A673 (cell line): ENCODE data around the gene PCDHB6. TPM values are rescaled to one million over a fixed set of nuclear protein-coding genes. Genes with fewer than 3 reads are reported as not detected.
"Not testable (repeated sequence)": the region's sequence is repeated elsewhere in the genome, so short reads cannot be mapped to it uniquely, and the experiment has no call there.

Experiments
- BruUV-seq: library from RNA; stranded (reverse); fragments of 400-500 nt; replicated peaks from 2 replicates; lab custom pipeline; 2021; lab: Mats Ljungman, UMichigan
- CTCF ChIA-PET: fragments of 300-600 bp; sonication (Branson Sonifier 250); formaldehyde crosslinking; loops from one replicate; lab custom pipeline; 2022; ENCODE audit warnings: antibody characterized with exemption; lab: Charles Lee
- POLR2A ChIA-PET: fragments of 300-600 bp; sonication (Branson Sonifier 250); formaldehyde crosslinking; loops from one replicate; lab custom pipeline; 2022; ENCODE audit warnings: antibody characterized with exemption; ENCODE audit not compliant: low non-redundant PET; lab: Charles Lee
- DNase-seq: peaks from one replicate; pipeline ENCODE4 v3.0.0-alpha.2; 2015; ENCODE audit warnings: low spot score
- H3K27ac ChIP-seq: fragments of 200-600 bp; sonication (generic); 2 replicates; pipeline ENCODE4 v1.5.1; 2016; ENCODE audit warnings: mixed run types, low read depth, mild to moderate bottlenecking, mixed read lengths, antibody characterized with exemption, low read length; ENCODE audit not compliant: poor library complexity, severe bottlenecking
- H3K27me3 ChIP-seq: fragments of 200-600 bp; sonication (generic); replicated peaks from 2 replicates; pipeline ENCODE4 v1.6.1; 2017; ENCODE audit warnings: mixed run types, low read depth, mild to moderate bottlenecking, mixed read lengths, antibody characterized with exemption, low read length; ENCODE audit not compliant: insufficient read depth, poor library complexity
- H3K36me3 ChIP-seq: fragments of 200-600 bp; sonication (generic); 2 replicates; pipeline ENCODE4 v1.6.1; 2016; ENCODE audit warnings: mixed run types, mild to moderate bottlenecking, mixed read lengths, antibody characterized with exemption, low read length; ENCODE audit not compliant: insufficient read depth, poor library complexity, severe bottlenecking
- H3K4me1 ChIP-seq: fragments of 200-600 bp; sonication (generic); 2 replicates; pipeline ENCODE4 v1.6.1; 2017; ENCODE audit warnings: mixed run types, mild to moderate bottlenecking, mixed read lengths, antibody characterized with exemption, low read length; ENCODE audit not compliant: insufficient read depth, poor library complexity, severe bottlenecking
- H3K4me3 ChIP-seq: fragments of 200-600 bp; sonication (generic); 2 replicates; pipeline ENCODE4 v1.5.1; 2016; ENCODE audit warnings: low read depth, mixed run types, mild to moderate bottlenecking, mixed read lengths, low read length; ENCODE audit not compliant: poor library complexity, severe bottlenecking
- H3K9me3 ChIP-seq: fragments of 200-600 bp; sonication (generic); 2 replicates; pipeline ENCODE4 v1.6.1; 2016; ENCODE audit warnings: mixed run types, low read depth, mild to moderate bottlenecking, mixed read lengths, antibody characterized with exemption, low read length; ENCODE audit not compliant: poor library complexity, severe bottlenecking
- EZH2 ChIP-seq: fragments of 200-600 bp; sonication (generic); IDR thresholded peaks from 2 replicates; pipeline ENCODE4 v1.6.1; 2017; ENCODE audit warnings: borderline replicate concordance, low read depth, mild to moderate bottlenecking, mixed read lengths, antibody characterized with exemption, low read length; ENCODE audit not compliant: poor library complexity, severe bottlenecking
- intact Hi-C: fragments of 100-400 bp; cut with micrococcal nuclease; formaldehyde crosslinking; loops from one replicate; pipeline ENCODE4 v1.10.0; 2022; ENCODE audit not compliant: unreplicated experiment
- total RNA-seq: library from RNA; stranded (reverse); gene quantifications from 2 replicates; pipeline ENCODE4 v1.2.3, GENCODE V29; 2021
- TF ChIP-seq, protein P1 (sequence below): fragments of 300-800, 200-600 bp; sonication (generic); conservative IDR thresholded peaks from 2 replicates; pipeline ENCODE4 v1.5.1; 2017; ENCODE audit warnings: low read depth, mild to moderate bottlenecking, antibody characterized with exemption, low read length, moderate library complexity, mixed read lengths

The PCDHB6 gene
- total RNA-seq, 1 experiment from 2014 or later = 7.3 TPM

DNA sequence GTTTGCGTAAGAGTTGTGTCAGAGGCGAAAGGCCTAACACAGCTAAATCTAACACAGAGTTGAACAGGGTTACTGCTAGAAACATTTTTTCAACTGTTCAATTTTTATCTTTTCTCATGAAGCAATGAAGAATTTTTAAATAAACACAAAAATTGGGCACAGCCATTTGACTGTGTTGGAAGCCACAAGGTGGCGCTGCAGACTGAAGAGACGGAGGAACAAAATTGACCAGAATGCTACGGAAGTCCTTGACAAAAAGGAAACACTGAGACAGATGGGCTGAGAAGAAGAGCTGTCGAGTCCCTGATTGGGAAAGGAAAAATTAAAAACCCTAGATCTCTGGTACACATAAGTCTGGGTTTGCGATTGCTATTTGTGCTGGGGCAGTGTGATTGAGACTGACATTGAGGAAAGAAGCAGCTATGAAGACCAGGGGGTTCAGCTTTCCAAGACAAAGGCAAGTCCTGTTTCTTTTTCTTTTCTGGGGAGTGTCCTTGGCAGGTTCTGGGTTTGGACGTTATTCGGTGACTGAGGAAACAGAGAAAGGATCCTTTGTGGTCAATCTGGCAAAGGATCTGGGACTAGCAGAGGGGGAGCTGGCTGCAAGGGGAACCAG is 37.1 kb downstream of the PCDHB6 start, which contains the start of gene PCDHB9:
TSS of gene PCDHB9 (plus strand) at position 265 of the 616 bp plus-strand sequence. CDS start at position 423, 158 bp downstream.
- Histone ChIP-seq H3K27ac (peak within 1 kb of the TSS; percentile 34), H3K36me3 (peaks cover 5% of the 10 kb centered on the region), H3K4me1 (no peaks in the 10 kb centered on the region), H3K27me3 (no peaks in the 10 kb centered on the region), H3K9me3 (no peaks in the 10 kb centered on the region), H3K4me3 (peak within 1 kb of the TSS; percentile 34)
- ChIA-PET CTCF (interaction anchor here (0.8 to 1.4 kb wide), 4 partner anchors 13 to 381 kb away, joined by 3 to 6 read pairs (median 5); partner anchors contain the start of genes PCDHB11, PCDHB2 and PCDHB5), POLR2A (no interaction called here)
- intact Hi-C loops = no loop called here
- TF ChIP-seq, protein P1, sequence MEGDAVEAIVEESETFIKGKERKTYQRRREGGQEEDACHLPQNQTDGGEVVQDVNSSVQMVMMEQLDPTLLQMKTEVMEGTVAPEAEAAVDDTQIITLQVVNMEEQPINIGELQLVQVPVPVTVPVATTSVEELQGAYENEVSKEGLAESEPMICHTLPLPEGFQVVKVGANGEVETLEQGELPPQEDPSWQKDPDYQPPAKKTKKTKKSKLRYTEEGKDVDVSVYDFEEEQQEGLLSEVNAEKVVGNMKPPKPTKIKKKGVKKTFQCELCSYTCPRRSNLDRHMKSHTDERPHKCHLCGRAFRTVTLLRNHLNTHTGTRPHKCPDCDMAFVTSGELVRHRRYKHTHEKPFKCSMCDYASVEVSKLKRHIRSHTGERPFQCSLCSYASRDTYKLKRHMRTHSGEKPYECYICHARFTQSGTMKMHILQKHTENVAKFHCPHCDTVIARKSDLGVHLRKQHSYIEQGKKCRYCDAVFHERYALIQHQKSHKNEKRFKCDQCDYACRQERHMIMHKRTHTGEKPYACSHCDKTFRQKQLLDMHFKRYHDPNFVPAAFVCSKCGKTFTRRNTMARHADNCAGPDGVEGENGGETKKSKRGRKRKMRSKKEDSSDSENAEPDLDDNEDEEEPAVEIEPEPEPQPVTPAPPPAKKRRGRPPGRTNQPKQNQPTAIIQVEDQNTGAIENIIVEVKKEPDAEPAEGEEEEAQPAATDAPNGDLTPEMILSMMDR = peak; percentile 90
- no peak for TF ChIP-seq EZH2
- BruUV-seq = no TSS peak
- DNase-seq = peak; percentile 79

DNA sequence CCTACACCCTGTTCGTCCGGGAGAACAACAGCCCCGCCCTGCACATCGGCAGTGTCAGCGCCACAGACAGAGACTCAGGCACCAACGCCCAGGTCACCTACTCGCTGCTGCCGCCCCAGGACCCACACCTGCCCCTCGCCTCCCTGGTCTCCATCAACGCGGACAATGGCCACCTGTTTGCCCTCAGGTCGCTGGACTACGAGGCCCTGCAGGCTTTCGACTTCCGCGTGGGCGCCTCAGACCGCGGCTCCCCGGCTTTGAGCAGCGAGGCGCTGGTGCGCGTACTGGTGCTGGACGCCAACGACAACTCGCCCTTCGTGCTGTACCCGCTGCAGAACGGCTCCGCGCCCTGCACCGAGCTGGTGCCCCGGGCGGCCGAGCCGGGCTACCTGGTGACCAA is 38.8 kb downstream of the PCDHB6 start:
- BruUV-seq, intact Hi-C loops, CTCF ChIA-PET, H3K27ac ChIP-seq, H3K36me3 ChIP-seq, H3K27me3 ChIP-seq, H3K4me1 ChIP-seq, H3K4me3 ChIP-seq, POLR2A ChIA-PET, H3K9me3 ChIP-seq, DNase-seq: not testable (repeated sequence)

DNA sequence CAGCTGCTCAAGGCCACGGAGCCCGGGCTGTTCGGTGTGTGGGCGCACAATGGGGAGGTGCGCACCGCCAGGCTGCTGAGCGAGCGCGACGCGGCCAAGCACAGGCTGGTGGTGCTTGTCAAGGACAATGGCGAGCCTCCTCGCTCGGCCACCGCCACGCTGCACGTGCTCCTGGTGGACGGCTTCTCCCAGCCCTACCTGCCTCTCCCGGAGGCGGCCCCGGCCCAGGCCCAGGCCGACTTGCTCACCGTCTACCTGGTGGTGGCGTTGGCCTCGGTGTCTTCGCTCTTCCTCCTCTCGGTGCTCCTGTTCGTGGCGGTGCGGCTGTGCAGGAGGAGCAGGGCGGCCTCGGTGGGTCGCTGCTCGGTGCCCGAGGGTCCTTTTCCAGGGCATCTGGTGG is 39.3 kb downstream of the PCDHB6 start:
- H3K27ac ChIP-seq, DNase-seq, BruUV-seq, H3K9me3 ChIP-seq, CTCF ChIA-PET, H3K36me3 ChIP-seq, intact Hi-C loops, POLR2A ChIA-PET, H3K4me1 ChIP-seq, H3K27me3 ChIP-seq, H3K4me3 ChIP-seq: not testable (repeated sequence)

DNA sequence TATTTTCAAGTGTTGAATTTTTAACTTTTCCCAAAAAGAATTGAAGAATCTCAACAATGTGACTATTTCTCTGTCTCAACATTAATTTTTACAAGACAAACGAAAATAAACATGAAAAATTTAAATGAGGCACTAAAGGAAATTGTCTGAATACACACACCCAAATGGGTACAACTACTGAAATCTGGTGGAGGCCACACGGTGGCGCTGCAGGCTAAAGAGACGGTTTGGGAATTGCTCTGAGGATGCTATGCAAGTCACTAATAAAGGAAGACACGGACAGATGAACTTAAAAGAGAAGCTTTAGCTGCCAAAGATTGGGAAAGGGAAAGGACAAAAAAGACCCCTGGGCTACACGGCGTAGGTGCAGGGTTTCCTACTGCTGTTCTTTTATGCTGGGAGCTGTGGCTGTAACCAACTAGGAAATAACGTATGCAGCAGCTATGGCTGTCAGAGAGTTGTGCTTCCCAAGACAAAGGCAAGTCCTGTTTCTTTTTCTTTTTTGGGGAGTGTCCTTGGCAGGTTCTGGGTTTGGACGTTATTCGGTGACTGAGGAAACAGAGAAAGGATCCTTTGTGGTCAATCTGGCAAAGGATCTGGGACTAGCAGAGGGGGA is 42.4 kb downstream of the PCDHB6 start, which contains the start of gene PCDHB10:
TSS of gene PCDHB10 (plus strand) at position 244 of the 616 bp plus-strand sequence. CDS start at position 444, 200 bp downstream.
- BruUV-seq = no TSS peak
- peak; percentile 78 for DNase-seq

DNA sequence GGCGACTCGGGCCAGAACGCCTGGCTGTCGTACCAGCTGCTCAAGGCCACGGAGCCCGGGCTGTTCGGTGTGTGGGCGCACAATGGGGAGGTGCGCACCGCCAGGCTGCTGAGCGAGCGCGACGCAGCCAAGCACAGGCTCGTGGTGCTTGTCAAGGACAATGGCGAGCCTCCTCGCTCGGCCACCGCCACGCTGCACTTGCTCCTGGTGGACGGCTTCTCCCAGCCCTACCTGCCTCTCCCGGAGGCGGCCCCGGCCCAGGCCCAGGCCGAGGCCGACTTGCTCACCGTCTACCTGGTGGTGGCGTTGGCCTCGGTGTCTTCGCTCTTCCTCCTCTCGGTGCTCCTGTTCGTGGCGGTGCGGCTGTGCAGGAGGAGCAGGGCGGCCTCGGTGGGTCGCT is 44.5 kb downstream of the PCDHB6 start:
- H3K36me3 ChIP-seq, DNase-seq, BruUV-seq, intact Hi-C loops, H3K4me1 ChIP-seq, H3K4me3 ChIP-seq, POLR2A ChIA-PET, H3K27me3 ChIP-seq, CTCF ChIA-PET, H3K27ac ChIP-seq: not testable (repeated sequence)
- H3K9me3 ChIP-seq = peaks cover 19% of the 10 kb centered on the region

More for the DNA sequence above, 42.4 kb downstream of the PCDHB6 start, which contains the start of gene PCDHB10:
- TF ChIP-seq, protein P1 = peak; percentile 87
- TF ChIP-seq EZH2 = no peak
- Histone ChIP-seq H3K36me3 (no peaks in the 10 kb centered on the region), H3K9me3 (peaks cover 15% of the 10 kb centered on the region), H3K27me3 (no peaks in the 10 kb centered on the region), H3K27ac (no peak within 1 kb of the TSS), H3K4me3 (no peak within 1 kb of the TSS), H3K4me1 (no peaks in the 10 kb centered on the region)
- ChIA-PET CTCF (interaction anchor here (0.5 to 1.2 kb wide), 3 partner anchors 10 to 331 kb away, joined by 3 to 9 read pairs (median 4); partner anchors contain the start of gene PCDHB16), POLR2A (interaction anchor here (0.5 kb wide), 1 partner anchor 251 kb away, joined by 12 read pairs; no protein-coding TSS in a partner anchor)
- intact Hi-C loops = no loop called here
